Testis (tissue), 2 donors: ENCODE data around the gene KL.

ENCODE experiments used
- POLR2A ChIP-seq: fragments of 450-650 bp; IDR thresholded peaks from one replicate; pipeline ENCODE4 v1.6.1; 2017; ENCODE audit warnings: antibody characterized with exemption, mild to moderate bottlenecking, moderate library complexity
- TF ChIP-seq, protein P1 (sequence below), 3 experiments: fragments of 450-650 bp in 2 of 3; fragments of 200-600 bp in 1 of 3; sonication (generic) in 1 of 3; IDR thresholded peaks; one replicate each; pipeline ENCODE4 v1.5.1; 2016 to 2019; ENCODE audit warnings: antibody characterized with exemption in 3 of 3, mild to moderate bottlenecking in 2 of 3, moderate library complexity in 1 of 3

DNA sequence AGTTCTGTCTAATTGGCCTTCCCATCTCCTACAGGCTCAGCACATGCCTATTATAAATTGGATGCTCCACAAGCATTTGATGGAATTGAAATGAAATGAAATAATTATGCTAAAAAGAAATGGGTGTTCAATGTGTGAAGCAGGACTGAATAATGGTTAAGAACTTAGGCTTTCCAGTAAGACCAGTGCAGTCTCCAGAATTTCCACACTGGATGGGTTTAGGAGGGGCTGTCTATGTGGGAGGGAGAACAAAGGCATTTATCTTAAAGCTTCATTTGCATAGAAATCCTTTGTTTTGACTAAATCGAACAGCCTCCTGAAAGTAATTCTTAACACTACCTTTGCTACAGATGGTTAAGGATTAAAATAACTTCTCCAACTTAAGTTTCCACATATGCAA, 47.9 kb upstream of the KL start:
- TF ChIP-seq, protein P1, sequence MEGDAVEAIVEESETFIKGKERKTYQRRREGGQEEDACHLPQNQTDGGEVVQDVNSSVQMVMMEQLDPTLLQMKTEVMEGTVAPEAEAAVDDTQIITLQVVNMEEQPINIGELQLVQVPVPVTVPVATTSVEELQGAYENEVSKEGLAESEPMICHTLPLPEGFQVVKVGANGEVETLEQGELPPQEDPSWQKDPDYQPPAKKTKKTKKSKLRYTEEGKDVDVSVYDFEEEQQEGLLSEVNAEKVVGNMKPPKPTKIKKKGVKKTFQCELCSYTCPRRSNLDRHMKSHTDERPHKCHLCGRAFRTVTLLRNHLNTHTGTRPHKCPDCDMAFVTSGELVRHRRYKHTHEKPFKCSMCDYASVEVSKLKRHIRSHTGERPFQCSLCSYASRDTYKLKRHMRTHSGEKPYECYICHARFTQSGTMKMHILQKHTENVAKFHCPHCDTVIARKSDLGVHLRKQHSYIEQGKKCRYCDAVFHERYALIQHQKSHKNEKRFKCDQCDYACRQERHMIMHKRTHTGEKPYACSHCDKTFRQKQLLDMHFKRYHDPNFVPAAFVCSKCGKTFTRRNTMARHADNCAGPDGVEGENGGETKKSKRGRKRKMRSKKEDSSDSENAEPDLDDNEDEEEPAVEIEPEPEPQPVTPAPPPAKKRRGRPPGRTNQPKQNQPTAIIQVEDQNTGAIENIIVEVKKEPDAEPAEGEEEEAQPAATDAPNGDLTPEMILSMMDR (IDR thresholded peaks at IDR 0.05): no peak
- TF ChIP-seq POLR2A: no peak
